ENCODE data around the gene BTBD9.

The BTBD9 gene

GRCh38 chr6:38481211-38481836 is 158.4 kb downstream of the BTBD9 start:
- Histone ChIP-seq H3K36me3 (ENCODE audit: insufficient read depth, low read length) (no peaks in the 10 kb centered on the region), H3K4me2 (ENCODE audit: insufficient read depth, low read length) (no peak overlapping the region), H3K4me1 (ENCODE audit: insufficient read depth, low read length) (no peaks in the 10 kb centered on the region), H2AFZ (ENCODE audit: low read depth, low read length) (no peak overlapping the region), H3K9ac (ENCODE audit: low read depth, low read length) (no peak overlapping the region), H3K27ac (ENCODE audit: low read length) (no peak overlapping the region), H3K27me3 (ENCODE audit: insufficient read depth, low read length, poor library complexity) (no peaks in the 10 kb centered on the region), H3K9me3 (ENCODE audit: insufficient read depth, low read length, severe bottlenecking) (no peaks in the 10 kb centered on the region), H3K4me3 (ENCODE audit: low read depth in 1 of 2, low read length in 2 of 2) (no peak overlapping the region), H4K20me1 (ENCODE audit: insufficient read depth, low read length) (no peaks in the 10 kb centered on the region), H3K79me2 (ENCODE audit: insufficient read depth, low read length) (no peaks in the 10 kb centered on the region)
- ATAC-seq (ENCODE audit: insufficient read depth, low read depth) (no peak), DNase-seq (no peak)
- TF ChIP-seq CTCF (IDR thresholded peaks at IDR 0.05; ENCODE audit: borderline replicate concordance, extremely low read depth, low read length, poor library complexity, severe bottlenecking): no peak
- no peak for TF ChIP-seq EZH2 (IDR thresholded peaks at IDR 0.05; ENCODE audit: borderline replicate concordance, low read depth, low read length, severe bottlenecking)

DNA sequence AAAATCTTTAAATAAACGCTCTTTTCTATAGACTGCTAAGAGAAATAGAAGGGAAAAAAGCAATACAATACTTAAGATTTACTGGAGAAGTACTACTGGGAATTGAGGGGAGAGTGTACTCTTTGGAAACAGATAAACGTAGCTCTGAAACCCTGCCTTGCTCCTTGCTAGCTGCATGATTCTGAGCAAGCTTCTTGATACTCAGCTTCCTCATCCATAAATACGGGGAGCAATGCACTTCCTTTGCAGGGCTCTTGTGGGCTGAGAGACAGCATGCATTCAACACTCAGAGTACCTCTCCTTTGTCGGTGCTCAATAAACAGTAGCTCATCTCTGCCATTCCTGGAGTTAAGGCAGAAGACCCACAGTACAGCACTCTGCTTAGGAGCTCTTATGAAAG is 159.7 kb downstream of the BTBD9 start:
- H2AFZ ChIP-seq (ENCODE audit: low read depth, low read length): no peak overlapping the region
- no peak overlapping the region for H3K27ac ChIP-seq (ENCODE audit: low read length)
- H3K9ac ChIP-seq (ENCODE audit: low read depth, low read length): no peak overlapping the region
- no peaks in the 10 kb centered on the region for H3K4me1 ChIP-seq (ENCODE audit: insufficient read depth, low read length)
- ATAC-seq (ENCODE audit: insufficient read depth, low read depth) (no peak), DNase-seq (no peak)
- H4K20me1 ChIP-seq (ENCODE audit: insufficient read depth, low read length): no peaks in the 10 kb centered on the region
- no peaks in the 10 kb centered on the region for H3K9me3 ChIP-seq (ENCODE audit: insufficient read depth, low read length, severe bottlenecking)
- no peak for TF ChIP-seq CTCF (IDR thresholded peaks at IDR 0.05; ENCODE audit: borderline replicate concordance, extremely low read depth, low read length, poor library complexity, severe bottlenecking)
- TF ChIP-seq EZH2 (IDR thresholded peaks at IDR 0.05; ENCODE audit: borderline replicate concordance, low read depth, low read length, severe bottlenecking): no peak
- no peaks in the 10 kb centered on the region for H3K27me3 ChIP-seq (ENCODE audit: insufficient read depth, low read length, poor library complexity)
- no peak overlapping the region for H3K4me2 ChIP-seq (ENCODE audit: insufficient read depth, low read length)
- no peak overlapping the region for H3K4me3 ChIP-seq (ENCODE audit: low read depth in 1 of 2, low read length in 2 of 2)
- no peaks in the 10 kb centered on the region for H3K36me3 ChIP-seq (ENCODE audit: insufficient read depth, low read length)
- no peaks in the 10 kb centered on the region for H3K79me2 ChIP-seq (ENCODE audit: insufficient read depth, low read length)

DNA sequence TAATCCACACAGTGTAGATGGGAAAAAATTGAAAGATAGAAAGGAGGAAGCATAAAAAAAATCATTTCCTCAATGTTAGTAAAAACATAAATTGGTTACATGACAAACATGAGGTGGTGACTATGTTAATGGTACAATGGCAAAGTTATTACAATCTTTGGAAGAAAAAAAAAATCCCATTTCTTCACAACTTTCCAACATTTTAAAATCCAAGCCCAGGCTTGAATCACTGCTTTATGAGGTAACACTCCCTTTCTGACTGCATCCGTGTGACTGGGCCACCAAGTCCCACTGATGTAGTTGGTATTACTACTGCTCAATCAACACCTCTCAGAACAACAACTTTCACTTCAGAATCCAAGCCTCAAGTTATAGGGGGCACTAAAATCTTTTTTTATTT is 160.4 kb downstream of the BTBD9 start:
- Histone ChIP-seq H4K20me1 (ENCODE audit: insufficient read depth, low read length) (no peaks in the 10 kb centered on the region), H3K27me3 (ENCODE audit: insufficient read depth, low read length, poor library complexity) (no peaks in the 10 kb centered on the region), H3K4me2 (ENCODE audit: insufficient read depth, low read length) (no peak overlapping the region), H3K9me3 (ENCODE audit: insufficient read depth, low read length, severe bottlenecking) (no peaks in the 10 kb centered on the region), H3K27ac (ENCODE audit: low read length) (no peak overlapping the region), H3K4me3 (ENCODE audit: low read depth in 1 of 2, low read length in 2 of 2) (no peak overlapping the region), H3K9ac (ENCODE audit: low read depth, low read length) (no peak overlapping the region), H2AFZ (ENCODE audit: low read depth, low read length) (no peak overlapping the region), H3K79me2 (ENCODE audit: insufficient read depth, low read length) (no peaks in the 10 kb centered on the region), H3K36me3 (ENCODE audit: insufficient read depth, low read length) (no peaks in the 10 kb centered on the region), H3K4me1 (ENCODE audit: insufficient read depth, low read length) (no peaks in the 10 kb centered on the region)
- ATAC-seq (ENCODE audit: insufficient read depth, low read depth) (no peak), DNase-seq (no peak)
- TF ChIP-seq CTCF (IDR thresholded peaks at IDR 0.05; ENCODE audit: borderline replicate concordance, extremely low read depth, low read length, poor library complexity, severe bottlenecking) (no peak), EZH2 (IDR thresholded peaks at IDR 0.05; ENCODE audit: borderline replicate concordance, low read depth, low read length, severe bottlenecking) (no peak)

All from DND-41 (cell line).